Muscle of leg (tissue), 11 donors: ENCODE data around the gene GRN. TPM values are rescaled to one million over a fixed set of nuclear protein-coding genes. Genes with fewer than 3 reads are reported as not detected.
A peak's percentile ranks its signal among the peaks of the same experiment; 100 is the strongest.

ENCODE experiments used
- DNase-seq: peaks from one replicate; pipeline ENCODE4 v3.0.0; 2013
- H3K27ac ChIP-seq: one replicate; pipeline ENCODE4 v1.5.1; 2013; ENCODE audit warnings: mild to moderate bottlenecking, low read length, control low read depth
- H3K27me3 ChIP-seq: one replicate; pipeline ENCODE4 v1.6.1; 2013; ENCODE audit warnings: low read length; ENCODE audit not compliant: control insufficient read depth, insufficient read depth
- H3K36me3 ChIP-seq: one replicate; pipeline ENCODE4 v1.6.1; 2013; ENCODE audit warnings: low read length; ENCODE audit not compliant: control insufficient read depth, insufficient read depth
- H3K4me1 ChIP-seq: one replicate; pipeline ENCODE4 v1.6.1; 2013; ENCODE audit warnings: low read length; ENCODE audit not compliant: control insufficient read depth, insufficient read depth
- H3K4me3 ChIP-seq: one replicate; pipeline ENCODE4 v1.5.1; 2013; ENCODE audit warnings: low read length, control low read depth
- H3K9me3 ChIP-seq: replicated peaks from 2 replicates; pipeline ENCODE4 v1.6.1; 2013; ENCODE audit warnings: low read depth, low read length; ENCODE audit not compliant: control insufficient read depth
- WGBS: methylation state at CpG from one replicate; pipeline ENCODE4 v1.1.5; 2013; ENCODE audit warnings: missing lambda C conversion rate; ENCODE audit not compliant: insufficient coverage; 5-methylcytosine and 5-hydroxymethylcytosine counted together
- polyA plus RNA-seq, 8 donors: library from polyadenylated mRNA; unstranded; fragments of 120-200 nt; gene quantifications; one replicate each; pipeline versions ENCODE4 v1.2.1 to v1.2.3, GENCODE V29; 2013; ENCODE audit warnings: inconsistent platforms in 1 of 8, low replicate concordance in 1 of 8; ENCODE audit not compliant: insufficient read length in 8 of 8, insufficient read depth in 1 of 8
- total RNA-seq: library from RNA; stranded (reverse); fragments of 120-200 nt; gene quantifications from one replicate; pipeline ENCODE4 v1.2.4, GENCODE V29; 2013

The GRN gene
- total and polyA plus RNA-seq, 9 donors: 91.2 to 247 (median 217) TPM

DNA sequence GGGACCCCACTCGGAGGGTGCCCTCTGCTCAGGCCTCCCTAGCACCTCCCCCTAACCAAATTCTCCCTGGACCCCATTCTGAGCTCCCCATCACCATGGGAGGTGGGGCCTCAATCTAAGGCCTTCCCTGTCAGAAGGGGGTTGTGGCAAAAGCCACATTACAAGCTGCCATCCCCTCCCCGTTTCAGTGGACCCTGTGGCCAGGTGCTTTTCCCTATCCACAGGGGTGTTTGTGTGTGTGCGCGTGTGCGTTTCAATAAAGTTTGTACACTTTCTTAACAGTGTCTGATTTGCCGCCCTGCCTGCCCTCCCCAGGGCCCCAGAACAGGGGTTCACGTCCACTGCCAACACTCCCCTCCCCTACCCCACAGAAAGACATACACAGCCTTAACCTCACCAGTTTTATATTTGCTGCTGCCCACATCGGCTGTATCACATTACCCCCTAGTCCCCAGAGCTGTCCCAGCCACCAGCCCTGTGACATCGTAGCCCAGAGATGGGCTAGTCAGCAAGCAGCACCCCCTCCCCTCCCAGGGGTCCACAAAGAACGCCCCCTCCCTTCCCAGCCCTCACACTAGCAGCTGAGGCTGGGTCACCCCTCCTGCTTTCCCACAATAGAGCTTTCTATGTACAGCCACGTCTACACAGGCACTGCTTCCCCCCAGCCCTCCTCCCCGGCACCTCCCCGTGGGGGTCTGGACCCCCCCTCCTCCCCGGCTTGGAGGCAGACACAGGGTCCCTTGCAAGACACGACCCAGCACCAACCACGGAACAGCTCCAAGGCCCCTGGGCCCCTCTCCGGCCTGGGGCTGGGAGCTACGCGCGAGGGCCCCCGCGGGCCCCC lies 7.9 kb downstream of the GRN start:
- H3K27ac ChIP-seq: peak overlapping the region; percentile 85
- 25% methylated on average over 20 of the region's 22 CpGs for WGBS
- H3K27me3 ChIP-seq: no peaks in the 10 kb centered on the region
- peak overlapping the region; percentile 32 for H3K4me3 ChIP-seq
- H3K4me1 ChIP-seq: peaks cover 35% of the 10 kb centered on the region
- H3K9me3 ChIP-seq: no peaks in the 10 kb centered on the region
- peaks cover 54% of the 10 kb centered on the region for H3K36me3 ChIP-seq
- DNase-seq: peak; percentile 59

DNA sequence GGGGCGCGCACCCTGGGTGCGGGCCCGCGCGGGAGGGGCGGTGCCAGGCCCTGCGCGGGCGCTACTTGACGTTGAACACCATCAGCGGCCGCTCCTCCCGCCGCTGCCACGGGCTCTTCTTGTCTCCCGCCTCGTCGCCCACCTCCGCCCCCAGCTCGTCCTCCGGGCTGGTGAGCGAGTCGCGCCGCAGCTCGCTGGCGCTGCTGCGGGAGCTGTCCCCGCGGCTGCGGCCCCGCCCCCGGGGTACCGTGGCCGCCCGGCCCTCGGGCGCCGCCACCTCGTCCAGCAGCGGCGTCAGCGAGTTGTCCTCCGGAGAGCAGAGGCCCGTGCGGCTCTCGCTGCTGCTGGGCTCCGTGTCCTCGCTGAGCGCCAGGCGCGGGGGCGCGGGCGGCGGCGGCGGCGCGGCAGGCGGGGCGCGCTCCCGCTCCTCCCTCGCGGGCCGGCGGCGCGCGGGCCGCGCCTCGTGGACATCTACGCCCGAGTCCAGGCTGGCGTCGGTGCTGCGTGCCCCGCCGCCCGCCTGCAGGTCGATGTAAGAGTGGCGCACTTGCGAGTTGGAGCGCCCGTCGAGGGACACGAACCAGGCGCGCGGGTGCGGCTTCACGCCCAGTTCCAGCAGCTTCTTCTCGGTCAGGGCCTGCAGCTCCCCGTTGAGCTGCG lies 8.7 kb downstream of the GRN start:
- DNase-seq: peak; percentile 65
- 15% methylated on average over 98 of the region's 98 CpGs for WGBS
- peaks cover 57% of the 10 kb centered on the region for H3K36me3 ChIP-seq
- no peaks in the 10 kb centered on the region for H3K9me3 ChIP-seq
- peaks cover 42% of the 10 kb centered on the region for H3K4me1 ChIP-seq
- H3K27ac ChIP-seq: peak overlapping the region; percentile 85
- peak overlapping the region; percentile 41 for H3K4me3 ChIP-seq
- no peaks in the 10 kb centered on the region for H3K27me3 ChIP-seq

DNA sequence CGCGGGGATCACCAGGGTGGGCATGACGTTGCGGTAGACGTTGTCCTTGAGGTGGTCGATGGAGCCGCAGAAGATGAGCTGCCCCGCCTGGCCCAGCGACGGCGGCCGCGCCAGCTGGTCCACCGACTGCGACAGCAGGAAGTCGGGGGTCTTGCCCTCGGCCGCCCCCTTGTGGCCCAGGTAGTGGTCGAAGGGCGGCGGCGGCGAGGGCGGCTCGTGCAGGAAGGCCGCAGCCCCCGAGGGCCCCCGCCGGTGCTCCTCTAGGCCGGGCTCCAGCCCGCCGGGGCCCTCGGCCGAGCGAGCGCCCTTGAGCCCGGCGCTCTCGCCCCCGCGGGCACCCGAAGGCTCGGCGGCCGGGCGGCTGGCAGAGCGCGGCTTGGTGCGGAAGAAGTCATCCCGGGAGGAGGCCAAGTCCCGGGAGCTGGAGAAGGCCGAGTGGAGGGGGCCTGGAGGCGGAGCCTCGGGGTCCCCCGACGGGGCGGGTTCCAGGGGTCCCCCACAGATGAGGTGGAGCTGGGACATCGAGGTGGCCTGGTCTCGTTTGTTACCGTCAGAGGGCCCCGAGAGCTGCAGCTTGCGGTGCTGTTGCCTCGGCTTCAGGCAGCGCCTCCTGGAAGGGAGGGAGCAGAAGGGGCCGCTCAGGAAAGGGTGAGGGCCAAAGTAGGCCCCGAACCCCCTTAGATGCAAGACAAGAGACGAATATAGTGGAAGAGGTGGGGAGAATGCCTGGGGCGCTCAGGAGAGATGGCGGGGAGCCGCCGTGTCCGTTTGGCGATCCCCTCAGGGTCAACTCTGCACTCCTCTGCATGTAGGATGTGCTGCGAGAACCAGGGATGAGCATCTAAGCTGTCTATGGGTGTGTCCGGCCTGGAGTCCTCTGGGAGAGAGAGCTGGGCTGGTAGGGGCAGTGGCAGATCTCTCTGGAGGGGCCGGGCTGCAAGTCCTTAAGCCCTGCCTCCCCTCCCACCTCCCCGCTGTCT lies 9.8 kb downstream of the GRN start:
- DNase-seq: peak; percentile 77
- H3K9me3 ChIP-seq: no peaks in the 10 kb centered on the region
- WGBS: 21% methylated on average over 68 of the region's 77 CpGs
- H3K4me1 ChIP-seq: peaks cover 48% of the 10 kb centered on the region
- peaks cover 53% of the 10 kb centered on the region for H3K36me3 ChIP-seq
- H3K27me3 ChIP-seq: no peaks in the 10 kb centered on the region
- H3K27ac ChIP-seq: peak overlapping the region; percentile 20
- peak overlapping the region; percentile 21 for H3K4me3 ChIP-seq

DNA sequence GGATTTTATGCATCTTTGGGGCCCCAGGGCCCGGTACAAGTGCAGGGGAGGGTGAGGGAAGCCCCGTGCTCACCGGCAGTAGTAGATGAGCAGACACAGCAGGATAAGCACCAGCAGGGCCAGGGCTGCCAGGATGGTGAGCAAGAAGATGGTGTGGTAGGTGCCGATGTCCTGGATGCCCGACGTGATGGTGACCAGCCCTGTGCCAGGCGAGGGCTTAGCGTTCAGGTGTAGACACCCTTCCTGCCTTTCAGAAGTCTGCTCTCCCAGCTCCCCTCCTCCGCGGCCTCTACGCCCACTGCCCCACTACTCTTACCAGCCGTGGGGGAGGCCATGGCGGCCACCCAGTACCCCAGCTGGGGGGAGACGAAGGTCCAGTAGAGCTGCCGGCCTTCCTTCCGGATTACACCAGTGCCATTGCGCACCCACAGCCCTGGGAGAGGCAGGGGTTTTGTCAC lies 10.6 kb downstream of the GRN start:
- H3K4me3 ChIP-seq: no peak overlapping the region
- peaks cover 56% of the 10 kb centered on the region for H3K4me1 ChIP-seq
- H3K9me3 ChIP-seq: no peaks in the 10 kb centered on the region
- H3K27ac ChIP-seq: no peak overlapping the region
- H3K36me3 ChIP-seq: peaks cover 46% of the 10 kb centered on the region
- no peaks in the 10 kb centered on the region for H3K27me3 ChIP-seq
- DNase-seq: no peak
- WGBS: 73% methylated on average over 12 of the region's 17 CpGs

DNA sequence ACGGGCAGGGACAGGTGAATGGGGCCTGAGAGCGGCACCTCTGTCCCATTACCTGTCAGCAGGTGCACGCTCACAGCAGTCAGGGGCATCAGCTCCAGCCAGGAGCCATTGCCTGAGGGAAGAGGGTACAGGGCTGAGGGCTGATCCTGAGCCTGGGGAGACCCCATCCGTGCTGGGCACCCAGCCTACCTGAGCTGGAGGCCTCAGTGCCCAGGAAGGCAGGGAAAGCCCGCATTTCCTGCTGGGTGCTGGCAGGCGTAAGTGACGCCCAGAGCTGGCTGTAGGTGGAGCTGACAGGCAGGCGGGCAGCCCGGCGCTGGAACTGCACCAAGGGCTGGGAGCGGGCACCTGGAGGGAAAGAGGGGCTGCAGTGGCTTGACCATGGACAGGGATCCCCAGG lies 11.1 kb downstream of the GRN start:
- H3K36me3 ChIP-seq: peaks cover 40% of the 10 kb centered on the region
- WGBS: 92% methylated on average over 11 of the region's 11 CpGs
- H3K9me3 ChIP-seq: no peaks in the 10 kb centered on the region

DNA sequence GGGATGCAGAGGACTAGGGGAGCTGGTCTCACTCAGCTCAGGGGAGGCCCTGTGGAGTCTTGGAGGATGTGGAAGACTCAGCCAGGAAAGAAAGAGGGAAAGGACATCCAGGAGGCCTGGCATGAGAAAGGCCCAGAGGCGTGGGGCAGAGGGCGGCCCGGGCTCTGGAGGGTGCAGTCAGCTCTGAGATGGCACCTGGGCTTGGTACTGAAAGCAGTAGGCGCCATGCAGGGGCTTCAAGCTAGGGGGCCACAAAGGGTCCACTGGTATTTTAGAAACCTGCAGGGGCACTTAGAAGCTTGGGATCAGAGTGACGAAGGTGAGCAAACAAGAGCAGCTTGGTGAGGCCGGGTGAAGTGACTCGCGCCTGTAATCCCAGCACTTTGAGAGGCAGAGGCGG lies 13.0 kb downstream of the GRN start:
- Histone ChIP-seq H3K4me3 (no peak overlapping the region), H3K4me1 (peaks cover 64% of the 10 kb centered on the region), H3K36me3 (peaks cover 25% of the 10 kb centered on the region), H3K27ac (no peak overlapping the region), H3K27me3 (no peaks in the 10 kb centered on the region), H3K9me3 (no peaks in the 10 kb centered on the region)
- WGBS: 87% methylated on average over 8 of the region's 9 CpGs
- DNase-seq: no peak

More for the DNA sequence above, 11.1 kb downstream of the GRN start:
- H3K27me3 ChIP-seq: no peaks in the 10 kb centered on the region
- H3K27ac ChIP-seq: no peak overlapping the region
- DNase-seq: peak; percentile 15
- no peak overlapping the region for H3K4me3 ChIP-seq
- peaks cover 56% of the 10 kb centered on the region for H3K4me1 ChIP-seq

DNA sequence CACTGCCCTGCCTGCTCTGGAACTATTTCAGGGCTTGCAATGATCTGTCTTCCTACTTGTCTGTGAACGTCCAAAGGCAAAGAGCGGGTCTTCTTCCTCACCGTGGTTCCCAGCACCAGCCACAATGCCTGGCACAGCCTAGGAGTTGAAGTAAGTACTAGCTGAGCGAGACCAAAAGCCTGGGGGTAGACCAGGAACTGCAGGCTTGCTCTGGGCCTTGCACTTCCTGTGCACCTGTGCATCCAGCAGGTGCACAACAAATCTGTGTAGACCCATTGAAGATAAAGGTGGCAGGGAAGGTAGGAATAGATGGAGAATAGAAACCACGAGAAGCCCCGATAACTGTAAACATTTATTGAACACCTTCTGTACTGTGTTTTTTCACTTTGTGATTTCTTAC lies 13.9 kb downstream of the GRN start:
- DNase-seq: no peak
- H3K4me1 ChIP-seq: peaks cover 62% of the 10 kb centered on the region
- WGBS: 73% methylated on average over 4 of the region's 6 CpGs
- H3K27me3 ChIP-seq: no peaks in the 10 kb centered on the region
- peaks cover 22% of the 10 kb centered on the region for H3K36me3 ChIP-seq
- H3K4me3 ChIP-seq: no peak overlapping the region
- H3K27ac ChIP-seq: peak overlapping the region; percentile 70
- no peaks in the 10 kb centered on the region for H3K9me3 ChIP-seq

DNA sequence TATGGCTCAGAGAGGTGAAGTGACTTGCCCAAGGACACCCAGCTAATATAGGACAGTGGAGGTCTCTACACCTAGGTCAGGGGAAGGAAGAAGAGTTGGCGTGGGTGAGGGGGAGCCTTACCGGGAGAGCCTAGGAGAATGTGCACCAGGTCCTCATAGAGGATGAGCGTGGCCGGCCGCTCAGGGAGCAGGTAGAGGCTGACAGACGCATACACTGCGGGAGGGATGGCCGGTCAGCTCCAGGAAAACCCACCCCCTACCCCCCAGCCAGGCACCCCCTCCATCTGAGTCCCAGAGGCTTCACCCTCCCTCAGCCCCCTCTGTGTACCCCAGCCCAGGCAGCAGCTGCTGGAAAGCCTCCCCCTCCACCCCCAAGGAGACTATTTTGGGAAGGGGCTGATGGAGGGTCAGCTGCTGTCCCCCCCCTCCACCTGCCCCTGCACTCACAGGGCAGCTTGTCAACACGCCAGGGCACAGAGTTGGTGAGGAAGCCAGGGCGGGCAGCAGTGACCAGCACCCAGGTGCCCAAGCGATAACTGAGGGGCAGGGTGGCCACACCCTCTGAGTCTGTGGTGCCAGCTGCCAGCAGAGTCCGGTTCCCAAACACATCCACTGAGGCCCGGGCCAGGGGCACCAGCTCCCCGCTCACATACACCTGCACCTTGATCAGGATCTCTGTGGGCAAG lies 14.5 kb downstream of the GRN start:
- DNase-seq: peak; percentile 69
- Histone ChIP-seq H3K4me3 (no peak overlapping the region), H3K9me3 (no peaks in the 10 kb centered on the region), H3K27ac (peak overlapping the region; percentile 89), H3K4me1 (peaks cover 63% of the 10 kb centered on the region), H3K36me3 (peaks cover 22% of the 10 kb centered on the region), H3K27me3 (no peaks in the 10 kb centered on the region)
- WGBS: 77% methylated on average over 3 of the region's 14 CpGs

DNA sequence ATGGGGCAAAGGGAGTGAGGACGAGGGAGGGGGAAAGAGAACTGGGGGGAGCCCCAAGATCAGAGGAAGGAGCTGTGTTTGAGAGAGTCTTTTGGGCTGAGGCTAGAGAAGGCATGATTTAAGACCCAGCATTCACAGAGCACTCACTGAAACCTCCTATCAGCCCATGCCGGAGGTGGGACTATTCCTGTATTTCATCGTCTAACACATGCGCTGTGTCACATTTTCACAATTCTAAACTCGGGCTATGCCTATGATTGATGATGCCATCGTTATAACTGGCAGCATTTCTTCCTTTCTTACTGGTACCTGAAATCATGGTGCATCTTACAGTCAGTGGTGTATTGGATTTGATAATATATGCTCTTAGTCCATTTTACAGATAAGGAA lies 15.0 kb downstream of the GRN start:
- Histone ChIP-seq H3K9me3 (no peaks in the 10 kb centered on the region), H3K27ac (peak overlapping the region; percentile 89), H3K4me3 (no peak overlapping the region), H3K4me1 (peaks cover 59% of the 10 kb centered on the region), H3K27me3 (peaks cover 3% of the 10 kb centered on the region), H3K36me3 (peaks cover 20% of the 10 kb centered on the region)
- no peak for DNase-seq
- WGBS: no CpG with 5 or more reads among the region's 6 CpGs
